GM13976 (cell line): ENCODE data around the gene KRT10.
"Not testable (repeated sequence)": the region's sequence is repeated elsewhere in the genome, so short reads cannot be mapped to it uniquely, and the experiment has no call there.

Source experiments
- DNase-seq: peaks from one replicate; pipeline ENCODE4 v3.0.0; 2012; ENCODE audit warnings: low spot score
- CTCF ChIP-seq: IDR thresholded peaks from 2 replicates; pipeline ENCODE4 v1.5.1; 2012; ENCODE audit warnings: borderline replicate concordance, mild to moderate bottlenecking; ENCODE audit not compliant: insufficient read depth; ENCODE audit errors: extremely low read depth, missing control alignments, control extremely low read depth
- in situ Hi-C: fragments of 300-500 bp; cut with MboI; formaldehyde crosslinking; loops from one replicate; pipeline ENCODE4 v1.12.0; 2022; ENCODE audit warnings: low sequenced_read_pairs, mixed read lengths, inconsistent platforms; ENCODE audit not compliant: unreplicated experiment

The KRT10 gene

GRCh38 chr17:40818343-40818732, 4.1 kb downstream of the KRT10 start:
- no peak for TF ChIP-seq CTCF
- in situ Hi-C loops, result no loop called here
- no peak for DNase-seq

GRCh38 chr17:40817103-40817682, 5.2 kb downstream of the KRT10 start:
- TF ChIP-seq CTCF, result no peak
- in situ Hi-C loops, result no loop called here
- no peak for DNase-seq

GRCh38 chr17:40816569-40816968, 5.8 kb downstream of the KRT10 start:
- in situ Hi-C loops, result no loop called here
- no peak for DNase-seq
- TF ChIP-seq CTCF, result no peak

GRCh38 chr17:40815381-40815780, 7.0 kb downstream of the KRT10 start:
- no peak for DNase-seq
- in situ Hi-C loops, result no loop called here
- TF ChIP-seq CTCF, result no peak

GRCh38 chr17:40814657-40815056, 7.8 kb downstream of the KRT10 start:
- in situ Hi-C loops, DNase-seq: not testable (repeated sequence)

- TF ChIP-seq CTCF, result no peak
- DNase-seq, result no peak
- in situ Hi-C loops, result no loop called here
These were observed 8.6 kb downstream of the KRT10 start for GRCh38 chr17:40813804-40814203.

- no peak for DNase-seq
- in situ Hi-C loops, result no loop called here
- TF ChIP-seq CTCF, result no peak
These were observed 9.8 kb downstream of the KRT10 start for GRCh38 chr17:40812639-40813038.
